CMK (cell line): Measurements from ENCODE around the gene FN3KRP.

Source experiments
- DNase-seq: peaks from one replicate; pipeline ENCODE4 v3.0.0-alpha.2; 2010; ENCODE audit warnings: low read depth

Gene FN3KRP

DNA sequence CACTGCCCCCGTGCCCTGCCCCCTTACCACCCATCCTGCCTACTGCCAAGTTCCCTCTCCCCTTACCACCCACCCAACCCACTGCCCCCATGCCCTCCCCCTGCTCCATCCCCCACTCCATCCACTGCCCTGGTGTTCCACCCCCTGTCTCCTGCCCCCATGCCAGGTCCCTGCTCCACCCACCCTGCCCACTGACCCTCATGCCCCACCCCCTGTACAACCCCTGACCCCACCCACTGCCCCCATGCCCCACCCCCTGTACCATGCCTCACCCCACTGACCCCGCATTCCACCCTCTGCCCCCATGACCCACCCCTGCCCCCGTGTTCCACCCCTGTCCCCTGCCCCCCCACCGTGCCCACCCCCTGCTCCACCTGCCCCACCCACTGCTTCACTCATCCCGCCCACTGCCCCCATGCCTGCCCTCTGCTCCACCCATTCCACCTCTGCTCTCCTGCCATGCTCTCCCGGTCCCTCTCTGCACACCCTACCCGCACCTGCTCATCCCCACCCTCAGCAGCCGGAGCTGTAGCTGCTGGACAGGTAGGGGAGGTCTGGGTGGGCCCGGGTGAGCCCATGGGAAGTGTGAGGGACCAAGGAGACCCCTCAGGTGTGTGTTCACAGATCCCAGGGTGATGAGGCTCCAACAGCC is 7.4 kb upstream of the FN3KRP start:
- DNase-seq, result no peak

DNA sequence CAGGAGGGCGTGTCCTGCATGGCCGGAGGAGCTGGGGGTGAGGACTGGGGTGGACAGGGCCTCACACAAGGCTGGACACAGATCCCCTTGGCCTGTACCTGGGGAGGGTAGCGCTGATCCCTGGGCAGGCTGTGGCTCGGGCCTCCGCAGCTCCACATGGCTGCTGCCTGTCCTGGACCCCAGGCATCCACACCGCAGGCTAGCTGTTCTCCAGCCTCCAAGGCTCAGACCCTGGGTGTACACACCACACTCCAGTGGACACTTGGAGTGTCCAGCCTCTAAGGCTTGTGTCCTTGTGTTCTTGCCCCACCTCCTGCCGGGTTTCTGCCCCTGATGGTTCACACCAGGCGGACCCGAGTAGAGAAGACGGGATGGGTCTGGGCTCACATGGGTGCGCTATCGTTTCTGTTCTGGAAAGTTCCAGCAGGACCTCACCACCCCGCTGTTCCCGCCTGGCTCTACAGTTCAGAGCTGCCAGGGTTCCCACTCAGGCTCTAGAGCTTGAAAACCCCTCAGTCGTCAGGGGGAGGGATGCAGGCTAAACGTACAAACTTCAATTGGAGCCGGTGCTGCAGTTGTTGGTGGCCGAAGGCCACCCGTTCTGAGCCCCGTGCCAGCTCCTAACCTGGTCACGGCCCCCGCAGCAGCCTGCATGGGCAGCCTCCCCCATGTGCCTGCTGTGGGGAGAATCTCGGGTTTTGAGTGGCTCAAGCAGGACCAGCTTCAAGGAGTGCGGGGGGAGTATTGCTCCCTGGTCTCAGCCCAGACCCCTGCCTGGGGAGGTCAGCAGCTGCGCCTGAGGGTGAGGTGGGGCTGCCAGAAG is 6.6 kb upstream of the FN3KRP start:
- no peak for DNase-seq

DNA sequence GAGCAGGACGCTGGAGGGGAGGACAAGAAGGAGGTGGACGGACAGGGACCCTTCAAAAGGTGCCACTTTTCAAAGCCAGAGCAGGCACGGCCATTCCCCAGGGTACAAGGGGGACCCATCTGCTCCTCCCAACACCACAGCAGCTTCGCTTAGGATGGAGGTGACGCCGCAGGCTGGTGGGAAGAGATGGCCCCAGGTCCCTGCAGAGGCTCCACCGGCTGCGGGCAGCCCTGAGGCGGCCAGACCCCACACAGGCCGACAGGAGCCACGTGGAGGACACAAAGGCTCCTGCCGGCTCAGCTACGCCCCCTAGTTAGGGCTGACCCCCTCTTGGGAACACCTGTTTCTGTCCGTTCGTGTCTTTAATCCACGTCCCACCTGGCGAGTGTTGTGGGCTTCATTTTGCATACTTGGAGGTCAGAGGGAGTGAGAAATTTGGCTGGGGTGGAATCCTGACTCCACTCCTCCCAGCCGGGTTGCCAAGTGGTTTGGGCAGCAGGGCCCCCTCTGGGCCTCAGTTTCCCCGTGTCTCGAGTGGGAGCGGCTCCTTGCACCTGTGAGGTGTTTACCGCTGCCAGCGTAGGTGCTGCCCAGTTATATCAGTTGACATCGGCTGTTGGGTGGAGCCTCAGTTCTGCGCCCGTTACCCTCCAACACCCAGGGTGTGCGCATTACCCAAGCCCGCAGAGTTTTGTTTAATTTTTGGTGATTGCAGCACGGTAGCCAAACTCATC is 5.8 kb upstream of the FN3KRP start:
- DNase-seq, result no peak

DNA sequence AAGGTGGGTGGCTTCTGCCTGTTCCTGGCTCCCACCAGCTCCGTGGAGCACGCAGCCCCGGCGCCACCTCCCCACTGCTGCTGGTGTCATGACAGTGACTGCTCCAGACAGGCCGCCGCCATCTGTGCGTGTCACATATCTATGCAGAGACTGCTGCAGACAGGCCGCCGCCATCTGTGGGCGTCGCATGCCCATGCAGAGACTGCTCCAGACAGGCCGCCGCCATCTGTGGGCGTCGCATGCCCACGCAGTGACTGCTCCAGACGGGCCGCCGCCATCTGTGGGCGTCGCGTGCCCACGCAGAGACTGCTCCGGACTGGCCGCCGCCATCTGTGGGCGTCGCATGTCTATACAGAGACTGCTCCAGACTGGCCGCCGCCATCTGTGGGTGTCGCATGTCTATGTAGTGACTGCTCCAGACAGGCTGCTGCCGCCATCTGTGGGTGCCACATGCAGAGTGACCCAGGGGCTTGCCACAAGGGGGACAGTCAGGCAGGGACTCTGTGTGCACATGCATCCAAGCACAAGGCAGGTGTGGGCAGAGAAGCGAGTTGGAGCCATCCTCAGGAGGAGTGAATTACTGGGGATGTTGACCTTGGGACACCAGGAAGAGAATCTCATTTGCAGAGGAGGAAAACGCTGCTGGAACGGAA is 3.3 kb upstream of the FN3KRP start:
- no peak for DNase-seq

DNA sequence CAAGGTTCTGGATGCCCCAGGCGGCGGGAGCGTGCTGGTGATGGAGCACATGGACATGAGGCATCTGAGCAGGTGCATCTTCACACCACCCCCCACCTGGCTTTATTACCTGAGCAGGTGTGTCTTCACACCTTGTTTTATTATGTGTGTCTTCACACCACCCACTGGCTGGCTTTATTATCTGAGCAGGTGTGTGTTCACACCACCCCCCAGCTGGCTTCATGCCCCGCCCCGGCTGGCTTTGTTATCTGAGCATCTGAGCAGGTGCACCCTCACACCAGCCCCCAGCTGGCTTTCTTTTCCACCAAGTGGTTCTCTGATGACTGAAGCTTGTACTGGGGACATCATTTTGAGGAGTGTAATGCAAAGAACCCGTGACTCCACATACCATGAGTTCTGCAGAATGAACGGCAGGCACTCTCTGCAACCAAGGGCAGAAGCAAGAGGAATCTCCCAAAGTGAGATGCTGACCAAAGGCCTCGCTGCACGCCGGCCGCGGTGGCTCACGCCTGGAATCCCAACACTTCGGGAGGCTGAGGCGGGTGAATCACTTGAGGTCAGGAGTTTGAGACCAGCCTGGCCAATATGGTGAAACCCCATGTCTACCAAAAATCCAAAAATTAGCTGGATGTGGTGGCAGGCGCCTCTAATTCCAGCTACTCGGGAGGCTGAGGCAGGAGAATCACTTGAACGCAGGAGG is 2.6 kb downstream of the FN3KRP start:
- no peak for DNase-seq

DNA sequence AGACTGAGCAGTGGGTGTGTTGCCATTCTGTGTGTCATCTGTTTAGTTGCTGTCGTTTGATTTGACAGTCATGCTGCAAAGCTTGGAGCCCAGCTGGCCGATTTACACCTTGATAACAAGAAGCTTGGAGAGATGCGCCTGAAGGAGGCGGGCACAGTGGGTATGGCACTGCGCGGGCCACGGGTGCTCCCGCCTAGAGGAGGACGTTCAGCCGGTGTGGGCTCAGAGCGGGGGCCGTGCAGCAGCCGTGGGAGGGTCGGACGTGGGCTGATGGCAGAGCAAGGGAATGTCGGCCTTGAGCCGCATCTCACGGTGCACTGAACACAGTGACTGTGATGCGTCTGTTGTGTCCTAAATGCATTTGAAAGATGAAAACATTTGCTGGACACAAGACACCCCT is 3.7 kb downstream of the FN3KRP start:
- no peak for DNase-seq

DNA sequence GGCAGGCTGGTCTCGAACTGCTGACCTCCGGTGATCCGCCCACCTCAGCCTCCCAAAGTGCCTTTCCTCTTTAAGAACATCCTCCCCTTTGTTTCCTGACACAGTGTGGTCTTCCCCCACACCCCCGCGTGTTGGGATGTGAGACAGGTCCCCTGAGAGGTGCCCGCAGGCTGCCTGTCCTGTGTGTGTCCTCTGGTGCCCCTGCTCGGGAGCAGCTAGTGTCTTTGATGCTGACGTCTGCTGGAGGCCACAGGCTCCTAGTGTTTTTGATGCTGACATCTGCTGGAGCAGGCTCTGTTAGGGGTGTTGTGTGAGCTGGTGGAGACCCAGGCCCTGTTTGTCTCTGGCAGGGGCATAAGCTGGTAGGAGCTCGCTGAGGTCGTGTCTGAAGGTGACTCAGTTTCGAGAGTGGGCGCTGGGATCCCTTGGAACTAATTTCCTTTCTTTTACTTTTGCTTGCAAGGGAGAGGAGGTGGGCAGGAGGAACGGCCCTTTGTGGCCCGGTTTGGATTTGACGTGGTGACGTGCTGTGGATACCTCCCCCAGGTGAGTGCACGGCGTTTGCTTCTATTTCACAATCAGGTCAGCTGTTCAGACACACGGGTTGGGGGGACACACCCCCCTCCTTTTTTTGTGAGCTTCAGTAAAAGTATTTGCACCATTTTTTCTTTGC is 6.0 kb downstream of the FN3KRP start:
- DNase-seq, result no peak

DNA sequence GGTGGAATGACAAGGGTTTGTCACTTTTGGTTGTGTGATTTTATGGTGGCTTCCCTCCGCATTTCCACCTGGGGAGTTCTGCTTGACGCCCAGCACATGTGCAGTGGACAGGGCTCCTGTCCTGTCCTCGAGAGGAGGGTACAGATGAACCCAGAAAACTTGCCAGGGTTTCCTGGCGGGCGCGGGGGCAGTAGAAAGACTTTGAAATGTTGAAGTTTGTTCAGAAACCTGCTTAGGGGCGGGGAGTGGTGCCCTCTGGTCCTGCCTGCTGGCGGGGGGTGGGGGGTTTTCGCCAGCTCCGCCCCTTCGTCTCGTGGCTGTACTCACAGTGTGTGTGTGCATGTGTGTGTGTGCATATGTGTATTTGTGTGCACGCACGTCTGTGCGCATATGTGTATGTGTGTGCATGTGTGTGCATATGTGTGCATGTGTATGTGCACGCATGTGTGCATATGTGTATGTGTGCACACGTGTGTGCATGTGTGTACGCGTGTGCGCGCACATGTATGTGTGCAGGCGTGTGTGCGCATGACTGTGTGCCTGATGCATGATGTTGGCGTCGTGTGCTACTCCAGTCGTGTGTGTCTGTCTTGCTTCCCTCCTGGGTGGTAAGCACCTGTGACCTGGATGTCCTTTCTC is 6.8 kb downstream of the FN3KRP start:
- no peak for DNase-seq

DNA sequence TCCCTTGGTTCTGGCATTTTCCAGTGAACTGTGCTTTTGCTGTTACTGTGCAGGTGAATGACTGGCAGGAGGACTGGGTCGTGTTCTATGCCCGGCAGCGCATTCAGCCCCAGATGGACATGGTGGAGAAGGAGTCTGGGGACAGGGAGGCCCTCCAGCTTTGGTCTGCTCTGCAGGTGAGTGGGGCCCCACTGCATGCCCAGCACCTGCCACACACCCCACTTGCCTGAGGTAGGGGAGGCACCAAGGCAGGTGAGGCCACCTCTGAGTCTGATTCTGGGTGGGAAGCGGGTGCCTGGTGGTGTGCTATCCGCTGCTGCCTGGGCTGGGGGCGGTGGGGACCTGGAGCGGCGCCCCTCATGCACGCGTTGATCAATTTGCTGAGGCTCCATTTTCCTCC is 9.9 kb downstream of the FN3KRP start:
- DNase-seq, result no peak

DNA sequence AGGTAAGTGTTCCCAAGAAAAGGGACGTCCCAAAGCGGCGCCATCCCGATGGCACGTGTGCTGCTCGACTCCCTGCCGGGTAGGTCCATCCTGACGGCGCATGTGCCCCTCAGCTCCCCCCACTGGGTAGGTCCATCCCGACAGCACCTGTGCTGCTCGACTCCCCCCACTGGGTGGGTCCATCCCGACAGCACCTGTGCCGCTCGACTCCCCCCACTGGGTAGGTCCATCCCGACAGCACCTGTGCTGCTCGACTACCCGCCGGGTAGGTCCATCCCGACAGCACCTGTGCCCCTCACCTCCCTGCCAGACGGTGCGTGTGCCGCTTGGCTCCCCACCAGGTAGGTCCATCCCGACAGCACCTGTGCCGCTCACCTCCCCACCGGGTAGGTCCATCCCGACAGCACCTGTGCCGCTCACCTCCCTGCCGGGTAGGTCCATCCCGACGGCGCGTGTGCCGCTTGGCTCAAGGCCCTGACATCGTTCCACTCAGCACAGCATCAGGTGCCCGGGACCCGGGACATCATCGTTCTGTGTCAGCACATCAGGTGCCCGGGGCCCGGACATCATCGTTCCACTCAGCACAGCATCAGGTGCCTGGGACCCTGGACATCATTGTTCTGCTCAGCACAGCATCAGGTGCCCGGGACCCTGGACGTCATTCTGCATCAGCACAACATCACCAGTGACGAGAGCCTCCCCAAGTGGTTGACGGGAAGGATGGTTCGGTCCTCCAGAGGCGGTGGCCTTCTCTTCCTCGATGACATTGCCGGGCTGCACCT is 13.2 kb downstream of the FN3KRP start:
- no peak for DNase-seq

DNA sequence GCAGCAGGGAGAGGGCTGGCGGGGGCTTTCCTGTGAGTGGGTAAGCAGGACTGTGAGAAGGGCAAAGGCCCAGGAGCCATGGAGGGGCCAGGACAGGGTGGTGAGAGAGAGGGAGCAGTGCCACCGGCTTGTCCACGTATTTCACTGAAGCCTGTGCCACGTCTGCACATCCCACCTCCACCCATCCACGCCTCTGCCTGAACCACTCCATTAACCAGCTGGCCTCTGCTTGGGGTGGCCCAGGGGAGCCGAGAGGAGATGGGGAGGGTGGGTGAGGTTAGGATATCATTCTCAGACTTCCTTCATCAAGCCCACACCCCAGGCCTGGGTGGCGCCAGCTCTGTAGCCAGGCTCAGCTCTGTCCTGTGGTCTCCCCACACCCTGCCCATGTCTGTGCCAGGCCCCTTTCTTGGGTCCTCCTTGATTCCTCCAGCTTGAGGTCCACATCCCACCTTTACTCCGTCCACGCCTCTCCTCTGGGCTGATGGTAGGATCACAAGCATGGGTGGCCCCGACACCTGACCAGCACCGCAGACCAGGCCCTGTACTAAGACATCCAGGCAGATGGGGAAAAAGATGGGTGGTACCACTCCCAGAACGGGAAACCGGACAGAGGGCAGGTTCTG is 15.7 kb downstream of the FN3KRP start:
- no peak for DNase-seq

DNA sequence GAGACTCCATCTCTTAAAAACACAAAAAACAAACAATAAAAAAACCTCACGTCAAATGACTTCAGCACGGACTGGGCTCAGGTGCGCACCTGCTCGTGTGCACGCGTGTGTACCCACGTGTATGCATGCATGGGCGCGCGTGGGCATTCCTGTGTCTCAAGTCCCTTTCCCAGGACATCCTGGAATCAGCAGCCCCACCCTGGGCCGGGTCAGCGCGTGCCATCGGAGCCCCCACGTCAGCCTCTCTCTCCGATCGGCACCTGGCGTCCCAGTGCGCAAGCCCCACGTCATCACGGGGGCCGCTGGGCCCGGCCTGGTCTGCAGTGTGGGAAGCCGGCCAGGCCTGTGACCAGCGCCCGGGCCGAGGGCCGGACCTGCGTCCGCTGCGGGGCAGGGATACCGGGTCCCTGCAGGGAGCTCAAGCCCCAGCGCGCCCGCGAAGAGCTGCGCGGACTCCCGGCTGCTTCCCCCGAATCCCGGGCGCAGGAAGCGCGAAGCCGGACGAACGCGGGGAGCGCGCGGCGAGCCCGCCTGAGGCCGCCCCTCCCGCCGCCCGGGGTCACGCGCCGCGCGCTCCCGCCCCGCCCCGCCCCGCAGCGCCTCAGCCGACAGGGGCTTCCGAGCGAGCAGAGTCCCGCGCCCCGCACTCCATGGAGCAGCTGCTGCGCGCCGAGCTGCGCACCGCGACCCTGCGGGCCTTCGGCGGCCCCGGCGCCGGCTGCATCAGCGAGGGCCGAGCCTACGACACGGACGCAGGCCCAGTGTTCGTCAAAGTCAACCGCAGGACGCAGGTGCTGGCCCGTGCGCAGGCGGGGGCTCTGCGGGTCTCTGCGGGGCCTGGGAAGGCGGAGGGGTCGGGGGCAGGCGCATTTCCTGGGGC is 18.7 kb downstream of the FN3KRP start, which contains the start of gene FN3K:
FN3K (plus strand) TSS at position 629 of the 880 bp plus-strand sequence; CDS start at position 651, 22 bp downstream.
- DNase-seq, result no peak

DNA sequence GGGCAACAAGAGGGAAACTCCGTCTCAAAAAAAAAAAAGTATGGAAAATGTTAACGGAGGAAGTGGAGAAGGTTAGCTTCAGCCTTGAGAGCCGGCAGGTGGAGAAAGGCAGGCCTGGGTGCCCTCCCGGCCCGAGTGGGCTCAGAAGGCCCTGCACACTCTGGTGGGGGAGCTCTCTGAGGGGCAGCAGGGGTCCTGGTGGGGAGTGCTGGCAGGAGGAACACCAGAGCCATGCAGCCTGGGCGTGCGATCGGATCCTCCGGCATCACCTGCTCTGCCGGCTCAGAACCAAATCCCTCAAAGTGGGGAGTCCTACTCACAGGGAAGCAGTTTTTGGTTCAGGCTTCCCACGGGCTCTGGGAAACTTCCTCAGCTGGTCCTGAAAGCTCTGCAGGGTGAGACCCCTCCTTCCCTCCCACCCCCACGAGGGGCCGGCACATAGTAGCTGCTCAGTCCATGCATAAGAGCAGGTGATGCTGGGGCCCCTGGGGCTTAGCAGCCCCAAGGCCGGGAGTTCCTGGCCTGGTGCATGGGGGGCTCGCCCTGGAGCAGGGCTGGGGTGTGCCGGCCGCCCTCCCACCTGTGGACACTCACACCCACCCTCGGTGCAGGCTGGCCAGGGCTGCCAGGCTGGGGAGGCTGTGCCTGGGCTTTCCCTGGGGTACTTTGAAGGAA is 20.1 kb downstream of the FN3KRP start:
- no peak for DNase-seq

DNA sequence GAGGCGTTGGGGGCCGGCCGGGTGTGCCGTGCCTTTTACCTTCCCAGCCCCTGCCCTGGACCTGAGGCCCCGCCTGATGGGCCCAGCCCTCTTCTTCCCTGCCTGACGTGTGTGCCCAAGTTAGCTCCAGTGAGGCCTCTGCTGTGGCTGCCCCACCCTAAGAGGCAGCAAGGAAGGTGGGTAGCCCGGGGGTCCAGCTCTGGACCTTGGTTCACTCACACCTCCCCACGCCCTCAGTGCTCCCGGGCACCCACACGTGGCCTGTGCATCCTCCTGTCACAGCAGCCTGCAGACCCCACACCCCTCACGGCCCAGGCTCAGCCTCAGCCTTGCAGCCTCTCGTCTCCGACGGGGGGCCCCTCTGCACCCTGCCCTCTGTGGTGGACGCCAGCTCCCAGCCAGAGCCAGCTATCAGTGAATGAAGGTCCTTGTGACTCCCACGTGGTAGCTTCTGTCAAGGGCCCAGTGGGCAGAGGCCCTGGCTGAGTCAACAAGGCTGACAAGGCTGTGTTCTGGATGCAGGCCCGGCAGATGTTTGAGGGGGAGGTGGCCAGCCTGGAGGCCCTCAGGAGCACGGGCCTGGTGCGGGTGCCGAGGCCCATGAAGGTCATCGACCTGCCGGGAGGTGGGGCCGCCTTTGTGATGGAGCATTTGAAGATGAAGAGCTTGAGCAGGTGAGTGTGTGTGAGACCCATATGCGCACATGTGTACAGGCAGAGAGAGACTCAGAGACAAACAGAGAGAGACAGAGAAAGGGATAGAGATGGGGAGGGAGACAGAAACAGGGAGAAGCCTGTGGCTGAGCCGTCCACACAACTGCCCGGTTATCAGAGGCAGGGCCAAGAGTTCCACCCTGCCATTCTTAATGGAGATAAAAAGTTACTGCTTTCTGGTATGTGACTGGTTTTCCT is 21.7 kb downstream of the FN3KRP start:
- no peak for DNase-seq

DNA sequence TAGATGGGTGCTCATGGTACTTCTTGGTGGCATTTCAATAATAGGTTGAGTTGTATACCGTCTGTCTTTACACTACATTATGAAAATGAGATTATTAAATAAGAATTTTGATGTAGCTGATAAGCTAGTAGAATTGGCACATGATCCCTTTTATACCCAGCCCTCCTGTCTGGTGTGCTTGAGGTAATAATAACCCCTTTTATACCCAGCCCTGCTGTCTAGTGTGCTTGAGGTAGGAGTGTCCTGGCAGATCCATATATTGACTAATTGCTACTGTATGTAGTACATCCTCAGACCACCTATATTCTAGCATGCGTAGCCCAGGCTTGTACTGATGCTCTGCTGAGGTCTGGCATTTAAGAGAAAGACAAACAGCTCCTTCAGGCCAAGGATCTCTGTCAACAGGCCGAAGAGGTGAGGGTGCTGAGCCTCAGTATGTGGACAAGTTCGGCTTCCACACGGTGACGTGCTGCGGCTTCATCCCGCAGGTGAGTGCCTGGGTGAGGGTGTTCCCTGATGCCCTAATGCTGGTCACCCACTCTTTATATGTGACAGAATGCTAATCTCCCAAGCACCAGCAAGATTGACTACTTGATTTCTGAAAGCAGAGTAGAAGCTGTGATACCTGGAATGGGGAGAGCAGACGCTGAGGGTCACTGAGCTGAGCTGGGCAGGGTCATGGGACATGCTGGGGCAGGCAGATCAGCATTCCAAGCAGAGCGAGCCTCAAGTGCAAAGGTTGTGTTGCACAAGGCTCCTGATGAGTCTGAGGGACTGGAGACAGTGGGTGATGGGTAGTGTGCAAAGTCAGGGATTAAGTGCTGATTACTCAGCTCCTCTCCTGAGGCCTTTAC is 24.6 kb downstream of the FN3KRP start:
- no peak for DNase-seq
